H9 (cell line): Measurements from ENCODE around the gene SURF4. TPM values are rescaled to one million over a fixed set of nuclear protein-coding genes. Genes with fewer than 3 reads are reported as not detected.

Experiments
- DNase-seq: peaks from one replicate; pipeline ENCODE4 v3.0.0-alpha.2; 2017
- H2AFZ ChIP-seq: one replicate; pipeline ENCODE4 v1.6.1; 2013; ENCODE audit warnings: mild to moderate bottlenecking, low read length, control low read depth, moderate library complexity
- H2AK5ac ChIP-seq: 2 replicates; pipeline ENCODE4 v1.6.1; 2013; ENCODE audit warnings: low read length, control low read depth, mixed read lengths; ENCODE audit not compliant: insufficient read length
- H2BK120ac ChIP-seq: one replicate; pipeline ENCODE4 v1.6.1; 2013; ENCODE audit warnings: low read depth, mild to moderate bottlenecking, low read length, control low read depth, inconsistent platforms; ENCODE audit not compliant: poor library complexity, severe bottlenecking
- H2BK12ac ChIP-seq: 2 replicates; pipeline ENCODE4 v1.6.1; 2013; ENCODE audit warnings: low read length, control low read depth, mixed read lengths, low read depth; ENCODE audit not compliant: insufficient read length
- H2BK15ac ChIP-seq: 2 replicates; pipeline ENCODE4 v1.6.1; 2013; ENCODE audit warnings: low read depth, low read length, control low read depth
- H2BK20ac ChIP-seq: one replicate; pipeline ENCODE4 v1.6.1; 2013; ENCODE audit warnings: low read depth, mild to moderate bottlenecking, low read length, control low read depth, inconsistent platforms; ENCODE audit not compliant: poor library complexity, severe bottlenecking
- H2BK5ac ChIP-seq: 2 replicates; pipeline ENCODE4 v1.6.1; 2013; ENCODE audit warnings: low read length, control low read depth, mixed read lengths; ENCODE audit not compliant: insufficient read length
- H3K14ac ChIP-seq: 2 replicates; pipeline ENCODE4 v1.6.1; 2013; ENCODE audit warnings: low read length, control low read depth; ENCODE audit not compliant: insufficient read depth
- H3K18ac ChIP-seq: 2 replicates; pipeline ENCODE4 v1.6.1; 2013; ENCODE audit warnings: low read depth, mild to moderate bottlenecking, mixed read lengths, low read length, control low read depth; ENCODE audit not compliant: insufficient read length
- H3K23ac ChIP-seq: 2 replicates; pipeline ENCODE4 v1.6.1; 2013; ENCODE audit warnings: low read length, control low read depth, mixed read lengths, low read depth; ENCODE audit not compliant: insufficient read length
- H3K23me2 ChIP-seq: 2 replicates; pipeline ENCODE4 v1.6.1; 2013; ENCODE audit warnings: low read depth, mild to moderate bottlenecking, mixed read lengths, low read length, control low read depth; ENCODE audit not compliant: insufficient read length, poor library complexity, severe bottlenecking
- H3K27ac ChIP-seq: 2 replicates; pipeline ENCODE4 v1.5.1; 2013; ENCODE audit warnings: low read length, control low read depth, mixed read lengths, low read depth; ENCODE audit not compliant: insufficient read length
- H3K27me3 ChIP-seq: 2 replicates; pipeline ENCODE4 v1.6.1; 2013; ENCODE audit warnings: low read length, control low read depth, inconsistent platforms; ENCODE audit not compliant: insufficient read depth
- H3K4ac ChIP-seq: 2 replicates; pipeline ENCODE4 v1.6.1; 2013; ENCODE audit warnings: low read depth, mild to moderate bottlenecking, control low read depth, inconsistent platforms, low read length, moderate library complexity
- H3K4me1 ChIP-seq: 2 replicates; pipeline ENCODE4 v1.6.1; 2013; ENCODE audit warnings: low read length, control low read depth, inconsistent platforms; ENCODE audit not compliant: insufficient read depth
- H3K4me2 ChIP-seq: 2 replicates; pipeline ENCODE4 v1.6.1; 2013; ENCODE audit warnings: low read length, control low read depth, mixed read lengths; ENCODE audit not compliant: insufficient read length, insufficient read depth
- H3K56ac ChIP-seq: 2 replicates; pipeline ENCODE4 v1.6.1; 2013; ENCODE audit warnings: low read depth, mild to moderate bottlenecking, mixed read lengths, low read length, control low read depth; ENCODE audit not compliant: insufficient read length
- H3K79me1 ChIP-seq: 2 replicates; pipeline ENCODE4 v1.6.1; 2013; ENCODE audit warnings: low read depth, mild to moderate bottlenecking, moderate library complexity, low read length, control low read depth, inconsistent platforms; ENCODE audit not compliant: insufficient read depth, poor library complexity, severe bottlenecking
- H3K79me2 ChIP-seq: 2 replicates; pipeline ENCODE4 v1.6.1; 2013; ENCODE audit warnings: low read length, control low read depth, inconsistent platforms; ENCODE audit not compliant: insufficient read depth
- H3K9ac ChIP-seq: 2 replicates; pipeline ENCODE4 v1.6.1; 2013; ENCODE audit warnings: low read length, control low read depth, mixed read lengths; ENCODE audit not compliant: insufficient read length; ENCODE audit errors: extremely low read depth
- H3K9me3 ChIP-seq: one replicate; pipeline ENCODE4 v1.6.1; 2013; ENCODE audit warnings: low read depth, low read length, inconsistent platforms; ENCODE audit not compliant: control insufficient read depth
- H3T11ph ChIP-seq: one replicate; pipeline ENCODE4 v1.6.1; 2013; ENCODE audit warnings: mild to moderate bottlenecking, low read length, control low read depth, inconsistent platforms
- H4K20me1 ChIP-seq: one replicate; pipeline ENCODE4 v1.6.1; 2013; ENCODE audit not compliant: control insufficient read depth, insufficient read length, insufficient read depth
- H4K5ac ChIP-seq: 2 replicates; pipeline ENCODE4 v1.6.1; 2013; ENCODE audit warnings: low read depth, mild to moderate bottlenecking, mixed read lengths, low read length, control low read depth; ENCODE audit not compliant: insufficient read length
- H4K8ac ChIP-seq: replicated peaks from 2 replicates; pipeline ENCODE4 v1.6.1; 2013; ENCODE audit warnings: low read length, control low read depth, mixed read lengths, low read depth; ENCODE audit not compliant: insufficient read length
- H4K91ac ChIP-seq: 2 replicates; pipeline ENCODE4 v1.6.1; 2013; ENCODE audit warnings: low read depth, mild to moderate bottlenecking, moderate library complexity, mixed read lengths, low read length, control low read depth; ENCODE audit not compliant: insufficient read length
- H3K27ac Mint-ChIP-seq, 3 experiments: 2 replicates in 2 of 3; 3 replicates in 1 of 3; pipeline ENCODE4 v1.8.0; 2020 to 2021; ENCODE audit warnings: mixed read lengths in 3 of 3, mild to moderate bottlenecking in 1 of 3, moderate library complexity in 1 of 3
- H3K27me3 Mint-ChIP-seq: 2 replicates; pipeline ENCODE4 v1.8.0; 2021; ENCODE audit warnings: low read depth, mild to moderate bottlenecking, moderate library complexity, mixed read lengths
- H3K36me3 Mint-ChIP-seq, 3 experiments: 2 replicates in 2 of 3; 3 replicates in 1 of 3; pipeline ENCODE4 v1.8.0; 2020 to 2021; ENCODE audit warnings: low read depth in 3 of 3, mixed read lengths in 3 of 3; ENCODE audit not compliant: insufficient read depth in 1 of 3
- H3K4me1 Mint-ChIP-seq, 2 experiments: 2 replicates each; pipeline ENCODE4 v1.8.0; 2020; ENCODE audit warnings: mixed read lengths in 2 of 2
- H3K4me3 Mint-ChIP-seq, 2 experiments: 2 replicates in 1 of 2; 3 replicates in 1 of 2; pipeline ENCODE4 v1.8.0; 2020 to 2021; ENCODE audit warnings: mild to moderate bottlenecking in 2 of 2, mixed read lengths in 2 of 2, moderate library complexity in 1 of 2
- H3K9me3 Mint-ChIP-seq, 2 experiments: 2 replicates in 1 of 2; 3 replicates in 1 of 2; pipeline ENCODE4 v1.8.0; 2020; ENCODE audit warnings: mild to moderate bottlenecking in 2 of 2, mixed read lengths in 2 of 2, moderate library complexity in 1 of 2
- CTCF ChIP-seq: fragments of 200-600 bp; sonication (generic); conservative IDR thresholded peaks from 3 replicates; pipeline ENCODE4 v1.8.0; 2021; ENCODE audit warnings: antibody characterized with exemption, mild to moderate bottlenecking
- WGBS: extraction: QIAGEN DNeasy Blood & Tissue Kit; methylation state at CpG from one replicate; pipeline ENCODE4 v1.1.7; 2013; ENCODE audit warnings: missing lambda C conversion rate, low lambda C conversion rate, mixed read lengths; ENCODE audit not compliant: insufficient read length; ENCODE audit errors: extremely low coverage; 5-methylcytosine and 5-hydroxymethylcytosine counted together
- total RNA-seq: library from RNA; stranded (reverse); gene quantifications from 2 replicates; pipeline ENCODE4 v1.2.1, GENCODE V29; 2021

SURF4 gene
- total RNA-seq, 1 experiment from 2014 or later: 146 TPM

- Histone ChIP-seq H3T11ph (no peak overlapping the region), H3K18ac (no peak overlapping the region), H3K4me1 (no peaks in the 10 kb centered on the region), H3K23me2 (peaks cover 6% of the 10 kb centered on the region), H3K23ac (no peak overlapping the region), H4K8ac (no peak overlapping the region), H2AK5ac (no peak overlapping the region), H4K5ac (no peak overlapping the region), H3K4ac (no peak overlapping the region), H4K20me1 (no peaks in the 10 kb centered on the region), H3K14ac (no peak overlapping the region), H3K79me1 (peaks cover 16% of the 10 kb centered on the region), H2BK5ac (no peak overlapping the region), H2BK120ac (no peak overlapping the region), H3K9ac (peak overlapping the region; percentile 75), H3K56ac (no peak overlapping the region), H2AFZ (no peak overlapping the region), H3K9me3 (no peaks in the 10 kb centered on the region), H3K79me2 (peaks cover 38% of the 10 kb centered on the region; the same call in 1 of the 2 replicates), H2BK15ac (no peak overlapping the region), H3K27me3 (no peaks in the 10 kb centered on the region), H4K91ac (no peak overlapping the region), H3K4me2 (peak overlapping the region; percentile 98), H2BK12ac (no peak overlapping the region), H2BK20ac (no peak overlapping the region), H3K27ac (no peak overlapping the region)
- H3K9me3 Mint-ChIP-seq: peaks cover 3 to 4% of the 10 kb centered on the region in 2 experiments; a peak in 3 of 5 replicates
- WGBS: no CpG with 5 or more reads among the region's 39 CpGs
- H3K4me1 Mint-ChIP-seq: peaks cover 11 to 13% of the 10 kb centered on the region in 2 experiments
- peak overlapping the region; percentile 82 to 97 (median 95); a peak in 6 of 7 replicates for H3K27ac Mint-ChIP-seq
- peak overlapping the region; percentile 95 to 98 for H3K4me3 Mint-ChIP-seq
- peaks cover 30% of the 10 kb centered on the region for H3K27me3 Mint-ChIP-seq
- TF ChIP-seq CTCF: peak; percentile 31; the same call in 1 of the 3 replicates
- no peak for DNase-seq
- H3K36me3 Mint-ChIP-seq: peaks cover 15 to 36% (median 27%) of the 10 kb centered on the region in 3 experiments; a peak in 6 of 7 replicates
Observed at GRCh38 chr9:133375116-133375723, 640 bp downstream of the SURF4 start.
